Epithelial cell of proximal tubule (primary cell): Measurements from ENCODE around the gene METTL16. TPM values are rescaled to one million over a fixed set of nuclear protein-coding genes. Genes with fewer than 3 reads are reported as not detected.
"Not testable (repeated sequence)": the region's sequence is repeated elsewhere in the genome, so short reads cannot be mapped to it uniquely, and the experiment has no call there.

Experiments used
- DNase-seq: peaks from one replicate; pipeline ENCODE4 v3.0.0-alpha.2; 2011; ENCODE audit warnings: low read depth
- H3K4me3 ChIP-seq: 2 replicates; pipeline ENCODE4 v1.5.1; 2011; ENCODE audit warnings: low read depth, mild to moderate bottlenecking, low read length
- total RNA-seq: library from RNA; depleted of rRNA; stranded (reverse); fragments of >200 nt; gene quantifications from 2 replicates; pipeline ENCODE4 v1.2.3, GENCODE V29; 2015
- TF ChIP-seq, protein P1 (sequence below): conservative IDR thresholded peaks from 2 replicates; pipeline ENCODE4 v1.5.1; 2012; ENCODE audit warnings: low read depth, mild to moderate bottlenecking, low read length

The METTL16 gene
- total RNA-seq, 1 donor from 2014 or later, result 18.0 TPM

DNA sequence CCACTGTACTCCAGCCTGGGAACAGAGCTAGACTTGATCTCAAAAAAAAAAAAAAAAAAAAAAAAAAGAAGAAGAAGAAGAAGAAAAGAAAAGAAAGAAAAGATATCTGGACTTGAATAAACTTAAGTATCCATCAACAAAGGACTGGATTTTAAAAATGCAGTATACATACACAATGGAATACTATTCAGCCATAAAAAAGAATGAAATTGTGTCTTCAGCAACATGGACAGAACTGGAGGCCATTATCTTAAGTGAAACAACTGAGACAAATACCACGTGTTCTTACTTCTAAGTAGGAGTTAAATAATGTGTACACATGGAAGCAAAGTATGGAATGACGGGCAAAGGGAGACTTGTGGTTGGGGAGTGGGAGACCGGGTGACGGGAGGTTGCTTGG, 70.8 kb downstream of the METTL16 start:
- H3K4me3 ChIP-seq, result no peak overlapping the region
- no peak for DNase-seq
- TF ChIP-seq, protein P1, sequence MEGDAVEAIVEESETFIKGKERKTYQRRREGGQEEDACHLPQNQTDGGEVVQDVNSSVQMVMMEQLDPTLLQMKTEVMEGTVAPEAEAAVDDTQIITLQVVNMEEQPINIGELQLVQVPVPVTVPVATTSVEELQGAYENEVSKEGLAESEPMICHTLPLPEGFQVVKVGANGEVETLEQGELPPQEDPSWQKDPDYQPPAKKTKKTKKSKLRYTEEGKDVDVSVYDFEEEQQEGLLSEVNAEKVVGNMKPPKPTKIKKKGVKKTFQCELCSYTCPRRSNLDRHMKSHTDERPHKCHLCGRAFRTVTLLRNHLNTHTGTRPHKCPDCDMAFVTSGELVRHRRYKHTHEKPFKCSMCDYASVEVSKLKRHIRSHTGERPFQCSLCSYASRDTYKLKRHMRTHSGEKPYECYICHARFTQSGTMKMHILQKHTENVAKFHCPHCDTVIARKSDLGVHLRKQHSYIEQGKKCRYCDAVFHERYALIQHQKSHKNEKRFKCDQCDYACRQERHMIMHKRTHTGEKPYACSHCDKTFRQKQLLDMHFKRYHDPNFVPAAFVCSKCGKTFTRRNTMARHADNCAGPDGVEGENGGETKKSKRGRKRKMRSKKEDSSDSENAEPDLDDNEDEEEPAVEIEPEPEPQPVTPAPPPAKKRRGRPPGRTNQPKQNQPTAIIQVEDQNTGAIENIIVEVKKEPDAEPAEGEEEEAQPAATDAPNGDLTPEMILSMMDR, result no peak

DNA sequence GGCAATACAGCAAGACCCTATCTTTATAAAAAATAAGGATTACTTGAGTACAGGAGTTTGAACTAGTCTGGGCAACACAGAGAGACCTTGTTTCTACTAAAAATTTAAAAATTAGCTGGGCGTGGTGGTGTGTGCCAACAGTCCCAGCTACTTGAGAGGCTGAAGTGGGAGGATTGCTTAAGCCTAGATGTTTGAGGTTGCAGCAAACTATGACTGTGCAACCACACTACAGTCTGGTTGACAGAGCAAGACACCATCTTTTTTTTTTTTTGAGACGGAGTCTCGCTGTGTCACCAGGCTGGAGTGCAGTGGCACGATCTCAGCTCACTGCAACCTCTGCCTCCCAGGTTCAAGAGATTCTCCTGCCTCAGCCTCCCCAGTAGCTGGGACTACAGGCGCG, 71.7 kb downstream of the METTL16 start:
- not testable (repeated sequence) for H3K4me3 ChIP-seq, DNase-seq

DNA sequence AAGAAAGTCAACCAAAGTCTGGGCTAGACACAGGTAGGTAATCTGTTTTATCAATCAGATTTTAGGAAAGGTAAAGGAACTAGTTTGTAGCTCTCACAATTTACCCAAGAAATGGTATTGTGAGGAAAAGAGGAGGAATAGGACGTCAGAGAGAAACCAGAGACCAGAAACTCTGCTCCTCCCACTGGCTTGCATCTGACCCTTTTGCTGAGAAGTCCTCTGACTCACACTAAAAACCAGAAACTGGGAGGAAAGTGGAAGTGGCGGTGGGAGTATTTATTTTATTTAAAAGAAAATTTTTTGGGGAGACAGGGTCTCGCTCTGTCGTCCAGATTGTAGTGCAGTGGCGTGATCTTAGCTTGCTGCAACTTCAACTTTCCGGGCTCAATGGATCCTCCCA, 72.9 kb downstream of the METTL16 start:
- no peak overlapping the region for H3K4me3 ChIP-seq
- TF ChIP-seq, protein P1, result no peak
- no peak for DNase-seq

GRCh38 chr17:2436316-2436905, 75.3 kb downstream of the METTL16 start:
- no peak overlapping the region for H3K4me3 ChIP-seq
- no peak for DNase-seq
- TF ChIP-seq, protein P1, result no peak

GRCh38 chr17:2435862-2436261, 75.8 kb downstream of the METTL16 start:
- no peak for DNase-seq
- TF ChIP-seq, protein P1, result no peak
- H3K4me3 ChIP-seq, result no peak overlapping the region

GRCh38 chr17:2435181-2435741, 76.4 kb downstream of the METTL16 start:
- DNase-seq, result no peak
- H3K4me3 ChIP-seq, result no peak overlapping the region
- TF ChIP-seq, protein P1, result no peak

DNA sequence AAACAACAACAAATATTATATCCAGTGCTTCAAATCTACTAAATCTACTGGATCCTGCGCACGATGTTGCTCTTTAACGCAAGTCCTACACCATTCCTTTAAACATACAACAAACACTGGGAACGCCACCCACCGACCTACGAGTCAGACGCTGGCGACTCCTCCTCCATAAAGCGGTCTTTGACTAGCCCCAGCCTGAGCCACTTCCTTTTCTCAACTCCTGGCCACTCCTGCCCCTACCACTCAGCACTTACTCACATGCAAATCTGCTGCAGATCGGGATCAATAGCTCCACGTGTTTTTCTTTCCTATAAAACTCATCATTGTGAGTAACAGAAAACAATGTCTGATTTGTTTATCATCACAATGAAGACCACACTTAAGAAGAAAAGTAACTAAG, 78.0 kb downstream of the METTL16 start:
- H3K4me3 ChIP-seq, result no peak overlapping the region
- TF ChIP-seq, protein P1, result no peak
- no peak for DNase-seq
